Hematopoietic multipotent progenitor cell treated with erythropoietin and hydrocortisone succinate and interleukin-3 and kit ligand, for 17 days (in vitro differentiated cells): ENCODE results near the gene NELFE.

Experiments
- DNase-seq: peaks from one replicate; pipeline ENCODE4 v3.0.0-alpha.2; 2015; ENCODE audit warnings: low spot score

The NELFE gene

DNA sequence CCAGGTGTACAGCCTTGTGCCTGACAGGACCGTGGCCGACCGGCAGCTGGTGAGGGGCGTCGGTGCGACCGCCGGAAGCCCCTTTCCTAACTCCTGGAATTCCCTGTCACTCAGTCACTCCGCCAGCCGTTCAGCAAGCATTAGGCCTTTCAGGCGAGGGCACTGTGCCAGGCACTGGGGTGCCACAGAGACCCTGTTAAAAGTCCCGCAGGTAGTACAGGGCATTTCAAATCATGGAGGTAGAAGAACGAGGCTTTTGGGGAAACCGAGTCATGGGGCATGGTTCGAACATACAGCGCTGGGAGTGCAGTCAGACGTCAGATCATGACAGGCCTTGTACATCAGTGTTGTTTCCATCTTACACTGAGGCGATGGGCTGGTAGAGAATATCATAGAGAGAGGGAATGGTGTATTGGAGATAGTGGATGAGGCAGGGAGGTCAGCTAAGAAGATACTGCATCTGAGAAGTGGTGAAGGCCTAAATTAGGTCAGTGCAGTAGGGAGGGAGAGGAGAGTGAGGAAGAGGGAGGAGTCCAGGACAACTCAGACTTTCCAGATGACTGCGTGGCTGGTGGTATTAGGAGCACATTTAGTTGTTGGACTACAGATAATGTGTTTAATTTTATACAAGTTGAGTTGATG lies 14.1 kb upstream of the NELFE start:
- DNase-seq, result no peak

GRCh38 chr6:31971993-31972708 lies 13.4 kb upstream of the NELFE start, which contains the start of gene DXO:
Gene DXO (minus strand): TSS chr6:31972138. CDS start chr6:31971675, 463 bp downstream.
- DNase-seq, result peak; percentile 98

GRCh38 chr6:31971279-31971992 lies 12.7 kb upstream of the NELFE start:
- no peak for DNase-seq

DNA sequence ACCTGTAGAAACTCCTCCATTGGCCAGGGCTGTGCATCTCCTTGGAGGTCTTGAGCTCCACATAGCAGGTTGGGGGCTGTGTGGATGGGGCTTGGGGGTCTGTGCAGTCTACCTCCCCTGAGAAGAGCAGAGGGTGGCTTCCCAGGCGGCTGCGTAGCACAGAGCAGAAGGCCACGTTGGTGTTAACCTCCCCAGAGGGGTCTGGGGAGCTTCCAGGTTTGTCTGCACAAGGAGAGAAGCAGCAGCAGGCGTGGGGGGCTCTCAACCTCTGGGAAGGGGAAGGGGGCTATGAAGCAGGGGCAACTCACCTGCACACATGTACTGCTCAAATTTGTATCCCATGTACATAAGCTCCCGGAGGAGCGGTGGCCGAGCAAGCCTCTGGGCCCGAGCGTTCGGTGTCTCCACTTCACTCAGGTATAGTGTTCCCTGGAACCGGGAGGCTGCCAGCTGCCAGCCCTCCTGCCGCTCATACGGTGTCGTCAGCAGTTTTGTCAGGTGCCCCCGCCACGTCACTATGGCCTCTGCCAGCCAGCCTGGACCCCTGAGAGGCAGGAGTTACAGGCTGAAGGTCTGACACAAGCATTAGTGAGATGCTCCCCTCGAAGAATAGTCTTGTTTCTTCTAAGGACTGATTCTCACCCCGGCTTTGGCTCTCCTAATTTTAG lies 12.0 kb upstream of the NELFE start:
- no peak for DNase-seq

GRCh38 chr6:31969712-31970603 lies 11.2 kb upstream of the NELFE start:
- no peak for DNase-seq

GRCh38 chr6:31968791-31969711 lies 10.3 kb upstream of the NELFE start:
- no peak for DNase-seq

DNA sequence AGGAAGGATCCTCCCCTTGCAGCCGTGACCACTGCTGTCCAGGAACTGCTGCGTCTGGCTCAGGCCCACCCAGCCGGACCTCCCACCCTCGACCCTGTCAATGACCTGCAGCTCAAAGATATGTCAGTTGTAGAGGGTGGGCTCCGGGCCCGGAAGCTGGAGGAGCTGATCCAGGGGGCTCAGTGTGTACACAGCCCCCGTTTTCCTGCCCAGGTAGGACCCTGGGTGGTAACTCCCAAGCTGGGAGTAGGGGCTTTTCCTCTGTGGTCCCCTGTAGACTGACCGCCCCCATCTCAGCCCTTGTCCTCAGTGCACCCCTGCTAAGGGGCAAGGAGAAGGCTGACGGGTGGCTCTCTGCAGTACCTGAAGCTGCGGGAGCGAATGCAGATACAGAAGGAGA lies 9.6 kb upstream of the NELFE start:
- DNase-seq, result no peak

GRCh38 chr6:31967926-31968320 lies 9.2 kb upstream of the NELFE start:
- no peak for DNase-seq

DNA sequence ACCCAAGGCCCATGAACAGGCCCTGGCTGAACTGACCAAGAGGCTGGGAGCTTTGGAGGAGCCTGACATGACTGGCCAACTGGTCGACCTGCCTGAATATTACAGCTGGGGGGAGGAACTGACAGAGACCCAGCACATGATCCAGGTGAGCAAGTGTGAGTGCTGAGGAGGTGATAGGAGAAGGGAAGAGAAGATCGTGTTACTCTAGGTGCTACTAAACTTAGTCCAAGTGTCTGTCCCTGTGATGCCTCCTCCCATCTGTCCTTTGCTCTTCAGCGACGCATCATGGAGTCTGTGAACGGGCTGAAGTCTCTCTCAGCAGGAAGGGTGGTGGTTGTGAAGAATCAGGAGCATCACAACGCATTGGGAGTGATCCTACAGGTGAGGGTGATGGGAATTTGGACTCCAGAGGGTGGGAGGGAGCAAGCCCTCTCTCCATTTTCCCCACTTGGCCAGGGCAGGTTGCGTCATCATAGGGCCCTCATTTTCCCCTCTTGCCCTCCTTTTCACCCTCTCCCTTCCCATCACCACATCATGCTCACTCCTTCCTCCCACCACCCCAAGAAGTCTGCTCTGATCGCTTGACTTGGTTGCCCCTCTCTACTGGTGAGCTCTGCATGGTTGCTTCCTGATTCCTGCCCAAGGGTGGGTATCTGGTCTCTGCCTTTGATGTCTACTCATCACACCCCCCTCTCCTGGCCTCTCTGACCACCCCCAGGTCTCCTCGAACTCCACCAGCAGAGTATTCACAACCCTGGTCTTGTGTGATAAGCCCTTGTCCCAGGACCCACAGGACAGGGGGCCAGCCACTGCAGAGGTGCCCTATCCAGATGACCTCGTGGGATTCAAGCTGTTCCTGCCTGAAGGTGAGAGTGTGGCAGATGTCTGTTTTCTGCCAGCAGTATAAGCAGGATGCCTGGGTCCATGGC lies 8.5 kb upstream of the NELFE start:
- no peak for DNase-seq

GRCh38 chr6:31966506-31966905 lies 7.7 kb upstream of the NELFE start:
- DNase-seq, result no peak

GRCh38 chr6:31965700-31966099 lies 6.9 kb upstream of the NELFE start:
- no peak for DNase-seq

DNA sequence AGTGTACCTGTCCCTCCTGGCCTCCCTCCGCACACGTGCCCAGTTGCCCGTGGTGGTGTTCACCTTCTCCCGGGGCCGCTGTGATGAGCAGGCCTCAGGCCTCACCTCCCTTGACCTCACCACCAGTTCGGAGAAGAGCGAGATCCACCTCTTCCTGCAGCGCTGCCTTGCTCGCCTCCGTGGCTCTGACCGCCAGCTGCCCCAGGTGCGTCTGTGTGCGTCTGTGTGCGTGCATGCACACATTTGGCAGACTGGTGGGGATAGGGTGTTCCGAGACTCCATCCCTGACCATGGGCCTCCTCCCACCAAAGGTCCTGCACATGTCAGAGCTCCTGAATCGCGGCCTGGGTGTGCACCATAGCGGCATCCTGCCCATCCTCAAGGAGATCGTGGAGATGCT lies 5.2 kb upstream of the NELFE start:
- no peak for DNase-seq

GRCh38 chr6:31961616-31962015 lies 2.8 kb upstream of the NELFE start:
- DNase-seq, result no peak

DNA sequence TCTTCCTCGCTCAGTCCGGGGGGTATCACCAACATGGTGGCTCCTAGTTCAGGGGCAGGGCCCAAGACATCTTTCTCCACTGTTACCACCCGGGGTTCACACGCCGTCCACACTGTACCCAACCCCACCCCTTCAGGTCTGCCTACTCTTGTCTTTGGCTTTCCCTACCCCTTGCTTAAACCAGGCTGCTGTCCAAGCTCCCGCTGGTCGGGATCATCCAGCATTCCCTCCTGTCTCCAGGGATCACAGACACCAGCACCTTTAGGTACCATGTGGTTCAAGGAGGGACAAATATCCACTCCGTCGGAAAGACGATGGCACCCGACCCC lies 395 bp downstream of the NELFE start:
- DNase-seq, result no peak

GRCh38 chr6:31956796-31957195 lies 2.0 kb downstream of the NELFE start:
- no peak for DNase-seq

DNA sequence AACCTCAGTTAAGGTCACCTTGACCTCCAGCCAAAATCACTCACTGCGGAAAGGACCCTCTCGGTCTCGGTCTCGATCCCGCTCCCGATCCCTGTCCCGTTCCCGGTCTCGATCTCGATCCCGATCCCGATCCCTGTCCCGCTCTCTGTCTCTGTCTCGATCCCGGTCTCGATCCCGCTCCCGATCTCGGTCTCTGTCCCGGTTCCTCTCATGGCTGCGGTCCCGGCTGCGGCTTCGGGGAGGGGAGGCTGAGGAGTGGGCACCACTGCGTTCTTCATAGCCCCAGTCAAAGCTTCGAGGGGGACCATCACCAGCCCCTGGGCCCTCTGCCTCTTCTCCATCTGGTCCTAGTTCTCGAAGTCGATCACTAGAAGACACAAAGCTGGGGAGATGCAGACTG lies 4.3 kb downstream of the NELFE start:
- DNase-seq, result no peak

GRCh38 chr6:31952890-31953289 lies 5.9 kb downstream of the NELFE start:
- DNase-seq, result no peak

GRCh38 chr6:31952140-31952805 lies 6.5 kb downstream of the NELFE start:
- peak; percentile 63 for DNase-seq
